HCT116 (cell line): ENCODE data around the gene OGDHL. TPM values are rescaled to one million over a fixed set of nuclear protein-coding genes. Genes with fewer than 3 reads are reported as not detected.

Experiments used
- ATAC-seq: fragments of 200-7000 bp; cut with Tn5 transposase; 2 replicates; pipeline ENCODE4 v1.9.1; 2020; ENCODE audit warnings: mild to moderate bottlenecking, moderate library complexity
- BruUV-seq: library from RNA; stranded (reverse); fragments of 400-500 nt; replicated peaks from 2 replicates; lab custom pipeline; 2021; lab: Mats Ljungman, UMichigan
- CTCF ChIA-PET: fragments of 300-600 bp; sonication (Branson Sonifier 250); formaldehyde crosslinking; loops from one replicate; lab custom pipeline; 2021; ENCODE audit warnings: antibody characterized with exemption; lab: Charles Lee
- POLR2A ChIA-PET: fragments of 300-600, 350-600 bp; sonication (Branson Sonifier 250); formaldehyde crosslinking; loops from one replicate; lab custom pipeline; 2021; ENCODE audit warnings: antibody characterized with exemption; lab: Charles Lee
- RAD21 ChIA-PET, 2 experiments: fragments of 300-600 bp; sonication (Branson Sonifier 250); formaldehyde crosslinking; loops; one replicate each; lab custom pipeline; 2023; ENCODE audit warnings: low total read pairs in 2 of 2; ENCODE audit not compliant: uncharacterized antibody in 2 of 2, unreplicated experiment in 2 of 2, low non-redundant PET in 1 of 2; lab: Charles Lee
- DNase-seq: peaks from one replicate; pipeline ENCODE4 v3.0.0-alpha.2; 2010; ENCODE audit warnings: low read depth, low spot score
- H2AFZ ChIP-seq: fragments of 200-600 bp; shearing (Covaris generic), sonication (generic); 2 replicates; pipeline ENCODE4 v1.6.1; 2017; ENCODE audit warnings: low read depth, mixed run types, mixed read lengths, antibody characterized with exemption, low read length; ENCODE audit not compliant: poor library complexity, severe bottlenecking
- H3K27ac ChIP-seq: 2 replicates; pipeline ENCODE4 v1.5.1; 2012; ENCODE audit warnings: low read depth, low read length
- H3K27me3 ChIP-seq: fragments of 200-600 bp; sonication (generic); 2 replicates; pipeline ENCODE4 v1.6.1; 2016; ENCODE audit warnings: mixed run types, low read length, mixed read lengths; ENCODE audit not compliant: insufficient read depth
- H3K36me3 ChIP-seq, 2 experiments: fragments of 200-500 bp in 1 of 2; fragments of 200-600 bp in 1 of 2; sonication (Bioruptor generic) in 1 of 2; sonication (generic) in 1 of 2; 2 replicates each; pipeline versions ENCODE4 v1.5.1 to v1.6.1; 2014 to 2016; ENCODE audit warnings: low read length in 2 of 2, inconsistent platforms in 1 of 2, mixed read lengths in 1 of 2, mixed run types in 1 of 2; ENCODE audit not compliant: insufficient read depth in 2 of 2, control insufficient read depth in 1 of 2
- H3K4me1 ChIP-seq, 2 experiments: fragments of 200-600 bp in 1 of 2; sonication (generic) in 1 of 2; 2 replicates each; pipeline versions ENCODE4 v1.5.1 to v1.6.1; 2012 to 2017; ENCODE audit warnings: low read length in 2 of 2, inconsistent platforms in 1 of 2, mild to moderate bottlenecking in 1 of 2, mixed read lengths in 1 of 2, mixed run types in 1 of 2, moderate library complexity in 1 of 2; ENCODE audit not compliant: insufficient read depth in 2 of 2, control insufficient read depth in 1 of 2
- H3K4me2 ChIP-seq: fragments of 200-600 bp; sonication (generic); 2 replicates; pipeline ENCODE4 v1.6.1; 2017; ENCODE audit warnings: mixed run types, low read length, mixed read lengths
- H3K4me3 ChIP-seq, 2 experiments: fragments of 200-600 bp in 1 of 2; sonication (generic) in 1 of 2; replicated peaks in 1 of 2; 2 replicates each; pipeline ENCODE4 v1.5.1; 2011 to 2016; ENCODE audit warnings: low read length in 2 of 2, control low read depth in 1 of 2, low read depth in 1 of 2, mild to moderate bottlenecking in 1 of 2, mixed read lengths in 1 of 2, mixed run types in 1 of 2
- H3K79me2 ChIP-seq: fragments of 200-600 bp; sonication (generic); 2 replicates; pipeline ENCODE4 v1.6.1; 2017; ENCODE audit warnings: mild to moderate bottlenecking, mixed run types, low read length, moderate library complexity, mixed read lengths; ENCODE audit not compliant: insufficient read depth
- H3K9ac ChIP-seq: fragments of 200-600 bp; sonication (generic); 2 replicates; pipeline ENCODE4 v1.6.1; 2016; ENCODE audit warnings: low read length, mixed read lengths
- H3K9me2 ChIP-seq: fragments of 200-600 bp; sonication (generic), shearing (Covaris generic); 2 replicates; pipeline ENCODE4 v1.6.1; 2017; ENCODE audit warnings: mixed run types, mild to moderate bottlenecking, moderate library complexity; ENCODE audit not compliant: insufficient read depth
- H3K9me3 ChIP-seq, 2 experiments: fragments of 200-500 bp in 1 of 2; fragments of 200-600 bp in 1 of 2; sonication (Bioruptor generic) in 1 of 2; sonication (generic) in 1 of 2; 2 replicates each; pipeline ENCODE4 v1.6.1; 2014 to 2017; ENCODE audit warnings: low read length in 2 of 2, mixed read lengths in 2 of 2, inconsistent platforms in 1 of 2, low read depth in 1 of 2, mild to moderate bottlenecking in 1 of 2, mixed run types in 1 of 2, moderate library complexity in 1 of 2; ENCODE audit not compliant: control insufficient read depth in 1 of 2, insufficient read depth in 1 of 2
- H4K20me1 ChIP-seq: fragments of 200-600 bp; sonication (generic), shearing (Covaris generic); 2 replicates; pipeline ENCODE4 v1.6.1; 2017; ENCODE audit warnings: mixed run types, mild to moderate bottlenecking, moderate library complexity; ENCODE audit not compliant: insufficient read depth
- CBX3 ChIP-seq: IDR thresholded peaks from 2 replicates; pipeline ENCODE4 v1.6.1; 2012; ENCODE audit warnings: low read depth
- EGR1 ChIP-seq: IDR thresholded peaks from 2 replicates; pipeline ENCODE4 v1.6.1; 2012; ENCODE audit warnings: low read depth
- ELF1 ChIP-seq: IDR thresholded peaks from 2 replicates; pipeline ENCODE4 v1.6.1; 2012; ENCODE audit warnings: low read depth, borderline replicate concordance
- EZH2phosphoT487 ChIP-seq: fragments of 200-600 bp; IDR thresholded peaks from 2 replicates; pipeline ENCODE4 v1.6.1; 2018; ENCODE audit warnings: antibody characterized with exemption, borderline replicate concordance
- FOSL1 ChIP-seq: IDR thresholded peaks from 2 replicates; pipeline ENCODE4 v1.6.1; 2012; ENCODE audit warnings: low read depth
- JUND ChIP-seq: IDR thresholded peaks from 2 replicates; pipeline ENCODE4 v1.6.1; 2012
- POLR2A ChIP-seq: IDR thresholded peaks from 2 replicates; pipeline ENCODE4 v1.7.0; 2011; ENCODE audit warnings: borderline replicate concordance; ENCODE audit not compliant: insufficient read depth, insufficient read length; ENCODE audit errors: extremely low read depth
- POLR2AphosphoS5 ChIP-seq: IDR thresholded peaks from 2 replicates; pipeline ENCODE4 v1.6.1; 2011; ENCODE audit warnings: mild to moderate bottlenecking, low read depth, low read length, moderate library complexity
- RAD21 ChIP-seq: IDR thresholded peaks from 2 replicates; pipeline ENCODE4 v1.6.1; 2012; ENCODE audit warnings: low read depth, mild to moderate bottlenecking
- SIN3A ChIP-seq: IDR thresholded peaks from 2 replicates; pipeline ENCODE4 v1.6.1; 2012; ENCODE audit warnings: low read depth
- SP1 ChIP-seq: IDR thresholded peaks from 2 replicates; pipeline ENCODE4 v1.6.1; 2012; ENCODE audit warnings: low read depth
- SRF ChIP-seq: IDR thresholded peaks from 2 replicates; pipeline ENCODE4 v1.6.1; 2012; ENCODE audit warnings: low read depth
- TCF7L2 ChIP-seq: IDR thresholded peaks from 2 replicates; pipeline ENCODE4 v1.7.0; 2011; ENCODE audit warnings: borderline replicate concordance, inconsistent platforms; ENCODE audit not compliant: insufficient read depth, insufficient read length; ENCODE audit errors: extremely low read depth
- ZFX ChIP-seq: fragments of 450-650 bp; IDR thresholded peaks from 2 replicates; pipeline ENCODE4 v1.6.1; 2017
- ZNF274 ChIP-seq: fragments of 200-500 bp; sonication (Bioruptor generic); IDR thresholded peaks from 2 replicates; pipeline ENCODE4 v1.6.1; 2014; ENCODE audit warnings: mild to moderate bottlenecking, low read depth, low read length, inconsistent platforms
- intact Hi-C: fragments of 100-400 bp; cut with micrococcal nuclease; formaldehyde crosslinking; loops from 2 replicates; pipeline ENCODE4 v1.10.0; 2022
- total RNA-seq: library from RNA; stranded (reverse); gene quantifications from one replicate; pipeline ENCODE4 v1.2.1, GENCODE V29; 2021; ENCODE audit not compliant: unreplicated experiment
- TF ChIP-seq, protein P1 (sequence below): IDR thresholded peaks from 2 replicates; pipeline ENCODE4 v1.6.1; 2011; ENCODE audit warnings: mild to moderate bottlenecking, low read length, moderate library complexity; ENCODE audit not compliant: insufficient replicate concordance; ENCODE audit errors: extremely low read depth
- TF ChIP-seq, protein P2 (sequence below): IDR thresholded peaks from 2 replicates; pipeline ENCODE4 v1.6.1; 2012
- TF ChIP-seq, protein P3 (sequence below), 3 experiments: fragments of 200-600 bp in 1 of 3; sonication (generic) in 1 of 3; IDR thresholded peaks in 2 of 3; conservative IDR thresholded peaks in 1 of 3; 2 replicates each; pipeline ENCODE4 v1.5.1; 2012 to 2017; ENCODE audit warnings: low read depth in 2 of 3, low read length in 2 of 3, antibody characterized with exemption in 1 of 3, borderline replicate concordance in 1 of 3, control low read depth in 1 of 3, mild to moderate bottlenecking in 1 of 3, mixed read lengths in 1 of 3, mixed run types in 1 of 3, moderate library complexity in 1 of 3; ENCODE audit not compliant: insufficient read depth in 1 of 3
- TF ChIP-seq, protein P4 (sequence below): IDR thresholded peaks from 2 replicates; pipeline ENCODE4 v1.6.1; 2012

Gene OGDHL
- total RNA-seq, 1 experiment from 2014 or later = 16.3 TPM

- Histone ChIP-seq H3K4me1 (peaks cover 0 to 5% of the 10 kb centered on the region in 2 experiments; a peak in 2 of 4 replicates), H3K27me3 (peaks cover 9% of the 10 kb centered on the region; the same call in 1 of the 2 replicates), H4K20me1 (no peaks in the 10 kb centered on the region), H3K4me3 (no peak overlapping the region), H3K4me2 (no peak overlapping the region), H3K27ac (no peak overlapping the region), H3K9ac (no peak overlapping the region), H2AFZ (no peak overlapping the region), H3K9me2 (no peaks in the 10 kb centered on the region), H3K36me3 (no peaks in the 10 kb centered on the region), H3K79me2 (no peaks in the 10 kb centered on the region), H3K9me3 (no peaks in the 10 kb centered on the region)
- intact Hi-C loops = no loop called here
- DNase-seq = no peak
- no peak for ATAC-seq
- ChIA-PET POLR2A (no interaction called here), RAD21 (no interaction called here), CTCF (no interaction called here)
- no peak for TF ChIP-seq ZFX
- TF ChIP-seq, protein P1, sequence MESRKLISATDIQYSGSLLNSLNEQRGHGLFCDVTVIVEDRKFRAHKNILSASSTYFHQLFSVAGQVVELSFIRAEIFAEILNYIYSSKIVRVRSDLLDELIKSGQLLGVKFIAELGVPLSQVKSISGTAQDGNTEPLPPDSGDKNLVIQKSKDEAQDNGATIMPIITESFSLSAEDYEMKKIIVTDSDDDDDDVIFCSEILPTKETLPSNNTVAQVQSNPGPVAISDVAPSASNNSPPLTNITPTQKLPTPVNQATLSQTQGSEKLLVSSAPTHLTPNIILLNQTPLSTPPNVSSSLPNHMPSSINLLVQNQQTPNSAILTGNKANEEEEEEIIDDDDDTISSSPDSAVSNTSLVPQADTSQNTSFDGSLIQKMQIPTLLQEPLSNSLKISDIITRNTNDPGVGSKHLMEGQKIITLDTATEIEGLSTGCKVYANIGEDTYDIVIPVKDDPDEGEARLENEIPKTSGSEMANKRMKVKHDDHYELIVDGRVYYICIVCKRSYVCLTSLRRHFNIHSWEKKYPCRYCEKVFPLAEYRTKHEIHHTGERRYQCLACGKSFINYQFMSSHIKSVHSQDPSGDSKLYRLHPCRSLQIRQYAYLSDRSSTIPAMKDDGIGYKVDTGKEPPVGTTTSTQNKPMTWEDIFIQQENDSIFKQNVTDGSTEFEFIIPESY = no peak
- TF ChIP-seq, protein P2, sequence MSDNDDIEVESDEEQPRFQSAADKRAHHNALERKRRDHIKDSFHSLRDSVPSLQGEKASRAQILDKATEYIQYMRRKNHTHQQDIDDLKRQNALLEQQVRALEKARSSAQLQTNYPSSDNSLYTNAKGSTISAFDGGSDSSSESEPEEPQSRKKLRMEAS = no peak
- TF ChIP-seq, protein P3, sequence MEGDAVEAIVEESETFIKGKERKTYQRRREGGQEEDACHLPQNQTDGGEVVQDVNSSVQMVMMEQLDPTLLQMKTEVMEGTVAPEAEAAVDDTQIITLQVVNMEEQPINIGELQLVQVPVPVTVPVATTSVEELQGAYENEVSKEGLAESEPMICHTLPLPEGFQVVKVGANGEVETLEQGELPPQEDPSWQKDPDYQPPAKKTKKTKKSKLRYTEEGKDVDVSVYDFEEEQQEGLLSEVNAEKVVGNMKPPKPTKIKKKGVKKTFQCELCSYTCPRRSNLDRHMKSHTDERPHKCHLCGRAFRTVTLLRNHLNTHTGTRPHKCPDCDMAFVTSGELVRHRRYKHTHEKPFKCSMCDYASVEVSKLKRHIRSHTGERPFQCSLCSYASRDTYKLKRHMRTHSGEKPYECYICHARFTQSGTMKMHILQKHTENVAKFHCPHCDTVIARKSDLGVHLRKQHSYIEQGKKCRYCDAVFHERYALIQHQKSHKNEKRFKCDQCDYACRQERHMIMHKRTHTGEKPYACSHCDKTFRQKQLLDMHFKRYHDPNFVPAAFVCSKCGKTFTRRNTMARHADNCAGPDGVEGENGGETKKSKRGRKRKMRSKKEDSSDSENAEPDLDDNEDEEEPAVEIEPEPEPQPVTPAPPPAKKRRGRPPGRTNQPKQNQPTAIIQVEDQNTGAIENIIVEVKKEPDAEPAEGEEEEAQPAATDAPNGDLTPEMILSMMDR (IDR thresholded peaks at IDR 0.05 in 2 of 3, conservative IDR thresholded peaks at IDR 0.05 in 1 of 3; ENCODE audit: borderline replicate concordance in 1 of 3, insufficient read depth in 1 of 3, low read depth in 2 of 3, low read length in 2 of 3) = no peak
- TF ChIP-seq SP1 = no peak
- no peak for TF ChIP-seq ELF1
- TF ChIP-seq, protein P4, sequence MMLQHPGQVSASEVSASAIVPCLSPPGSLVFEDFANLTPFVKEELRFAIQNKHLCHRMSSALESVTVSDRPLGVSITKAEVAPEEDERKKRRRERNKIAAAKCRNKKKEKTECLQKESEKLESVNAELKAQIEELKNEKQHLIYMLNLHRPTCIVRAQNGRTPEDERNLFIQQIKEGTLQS = no peak
- TF ChIP-seq EGR1 = no peak
- no peak for TF ChIP-seq CBX3
- no peak for TF ChIP-seq JUND
- no peak for TF ChIP-seq RAD21
- TF ChIP-seq SIN3A = no peak
- no peak for TF ChIP-seq POLR2A
- TF ChIP-seq EZH2phosphoT487 = no peak
- TF ChIP-seq ZNF274 = no peak
- TF ChIP-seq SRF = no peak
- TF ChIP-seq FOSL1 = no peak
- no peak for TF ChIP-seq TCF7L2
- TF ChIP-seq POLR2AphosphoS5 = no peak
- no TSS peak for BruUV-seq
Measured at GRCh38 chr10:49766484-49766883, 4.4 kb upstream of the OGDHL start.
